H9 (cell line): ENCODE measurements around the gene TMEM208. TPM values are rescaled to one million over a fixed set of nuclear protein-coding genes. Genes with fewer than 3 reads are reported as not detected.

ENCODE experiments used
- DNase-seq: peaks from one replicate; pipeline ENCODE4 v3.0.0-alpha.2; 2017
- H2AFZ ChIP-seq: one replicate; pipeline ENCODE4 v1.6.1; 2013; ENCODE audit warnings: mild to moderate bottlenecking, low read length, control low read depth, moderate library complexity
- H2AK5ac ChIP-seq: 2 replicates; pipeline ENCODE4 v1.6.1; 2013; ENCODE audit warnings: low read length, control low read depth, mixed read lengths; ENCODE audit not compliant: insufficient read length
- H2BK120ac ChIP-seq: one replicate; pipeline ENCODE4 v1.6.1; 2013; ENCODE audit warnings: low read depth, mild to moderate bottlenecking, low read length, control low read depth, inconsistent platforms; ENCODE audit not compliant: poor library complexity, severe bottlenecking
- H2BK12ac ChIP-seq: 2 replicates; pipeline ENCODE4 v1.6.1; 2013; ENCODE audit warnings: low read length, control low read depth, mixed read lengths, low read depth; ENCODE audit not compliant: insufficient read length
- H2BK15ac ChIP-seq: 2 replicates; pipeline ENCODE4 v1.6.1; 2013; ENCODE audit warnings: low read depth, low read length, control low read depth
- H2BK20ac ChIP-seq: one replicate; pipeline ENCODE4 v1.6.1; 2013; ENCODE audit warnings: low read depth, mild to moderate bottlenecking, low read length, control low read depth, inconsistent platforms; ENCODE audit not compliant: poor library complexity, severe bottlenecking
- H2BK5ac ChIP-seq: 2 replicates; pipeline ENCODE4 v1.6.1; 2013; ENCODE audit warnings: low read length, control low read depth, mixed read lengths; ENCODE audit not compliant: insufficient read length
- H3K14ac ChIP-seq: 2 replicates; pipeline ENCODE4 v1.6.1; 2013; ENCODE audit warnings: low read length, control low read depth; ENCODE audit not compliant: insufficient read depth
- H3K18ac ChIP-seq: 2 replicates; pipeline ENCODE4 v1.6.1; 2013; ENCODE audit warnings: low read depth, mild to moderate bottlenecking, mixed read lengths, low read length, control low read depth; ENCODE audit not compliant: insufficient read length
- H3K23ac ChIP-seq: 2 replicates; pipeline ENCODE4 v1.6.1; 2013; ENCODE audit warnings: low read length, control low read depth, mixed read lengths, low read depth; ENCODE audit not compliant: insufficient read length
- H3K23me2 ChIP-seq: 2 replicates; pipeline ENCODE4 v1.6.1; 2013; ENCODE audit warnings: low read depth, mild to moderate bottlenecking, mixed read lengths, low read length, control low read depth; ENCODE audit not compliant: insufficient read length, poor library complexity, severe bottlenecking
- H3K27ac ChIP-seq: 2 replicates; pipeline ENCODE4 v1.5.1; 2013; ENCODE audit warnings: low read length, control low read depth, mixed read lengths, low read depth; ENCODE audit not compliant: insufficient read length
- H3K27me3 ChIP-seq: 2 replicates; pipeline ENCODE4 v1.6.1; 2013; ENCODE audit warnings: low read length, control low read depth, inconsistent platforms; ENCODE audit not compliant: insufficient read depth
- H3K4ac ChIP-seq: 2 replicates; pipeline ENCODE4 v1.6.1; 2013; ENCODE audit warnings: low read depth, mild to moderate bottlenecking, control low read depth, inconsistent platforms, low read length, moderate library complexity
- H3K4me1 ChIP-seq: 2 replicates; pipeline ENCODE4 v1.6.1; 2013; ENCODE audit warnings: low read length, control low read depth, inconsistent platforms; ENCODE audit not compliant: insufficient read depth
- H3K4me2 ChIP-seq: 2 replicates; pipeline ENCODE4 v1.6.1; 2013; ENCODE audit warnings: low read length, control low read depth, mixed read lengths; ENCODE audit not compliant: insufficient read length, insufficient read depth
- H3K56ac ChIP-seq: 2 replicates; pipeline ENCODE4 v1.6.1; 2013; ENCODE audit warnings: low read depth, mild to moderate bottlenecking, mixed read lengths, low read length, control low read depth; ENCODE audit not compliant: insufficient read length
- H3K79me1 ChIP-seq: 2 replicates; pipeline ENCODE4 v1.6.1; 2013; ENCODE audit warnings: low read depth, mild to moderate bottlenecking, moderate library complexity, low read length, control low read depth, inconsistent platforms; ENCODE audit not compliant: insufficient read depth, poor library complexity, severe bottlenecking
- H3K79me2 ChIP-seq: 2 replicates; pipeline ENCODE4 v1.6.1; 2013; ENCODE audit warnings: low read length, control low read depth, inconsistent platforms; ENCODE audit not compliant: insufficient read depth
- H3K9ac ChIP-seq: 2 replicates; pipeline ENCODE4 v1.6.1; 2013; ENCODE audit warnings: low read length, control low read depth, mixed read lengths; ENCODE audit not compliant: insufficient read length; ENCODE audit errors: extremely low read depth
- H3K9me3 ChIP-seq: one replicate; pipeline ENCODE4 v1.6.1; 2013; ENCODE audit warnings: low read depth, low read length, inconsistent platforms; ENCODE audit not compliant: control insufficient read depth
- H3T11ph ChIP-seq: one replicate; pipeline ENCODE4 v1.6.1; 2013; ENCODE audit warnings: mild to moderate bottlenecking, low read length, control low read depth, inconsistent platforms
- H4K20me1 ChIP-seq: one replicate; pipeline ENCODE4 v1.6.1; 2013; ENCODE audit not compliant: control insufficient read depth, insufficient read length, insufficient read depth
- H4K5ac ChIP-seq: 2 replicates; pipeline ENCODE4 v1.6.1; 2013; ENCODE audit warnings: low read depth, mild to moderate bottlenecking, mixed read lengths, low read length, control low read depth; ENCODE audit not compliant: insufficient read length
- H4K8ac ChIP-seq: replicated peaks from 2 replicates; pipeline ENCODE4 v1.6.1; 2013; ENCODE audit warnings: low read length, control low read depth, mixed read lengths, low read depth; ENCODE audit not compliant: insufficient read length
- H4K91ac ChIP-seq: 2 replicates; pipeline ENCODE4 v1.6.1; 2013; ENCODE audit warnings: low read depth, mild to moderate bottlenecking, moderate library complexity, mixed read lengths, low read length, control low read depth; ENCODE audit not compliant: insufficient read length
- H3K27ac Mint-ChIP-seq, 3 experiments: 2 replicates in 2 of 3; 3 replicates in 1 of 3; pipeline ENCODE4 v1.8.0; 2020 to 2021; ENCODE audit warnings: mixed read lengths in 3 of 3, mild to moderate bottlenecking in 1 of 3, moderate library complexity in 1 of 3
- H3K27me3 Mint-ChIP-seq: 2 replicates; pipeline ENCODE4 v1.8.0; 2021; ENCODE audit warnings: low read depth, mild to moderate bottlenecking, moderate library complexity, mixed read lengths
- H3K36me3 Mint-ChIP-seq, 3 experiments: 2 replicates in 2 of 3; 3 replicates in 1 of 3; pipeline ENCODE4 v1.8.0; 2020 to 2021; ENCODE audit warnings: low read depth in 3 of 3, mixed read lengths in 3 of 3; ENCODE audit not compliant: insufficient read depth in 1 of 3
- H3K4me1 Mint-ChIP-seq, 2 experiments: 2 replicates each; pipeline ENCODE4 v1.8.0; 2020; ENCODE audit warnings: mixed read lengths in 2 of 2
- H3K4me3 Mint-ChIP-seq, 2 experiments: 2 replicates in 1 of 2; 3 replicates in 1 of 2; pipeline ENCODE4 v1.8.0; 2020 to 2021; ENCODE audit warnings: mild to moderate bottlenecking in 2 of 2, mixed read lengths in 2 of 2, moderate library complexity in 1 of 2
- H3K9me3 Mint-ChIP-seq, 2 experiments: 2 replicates in 1 of 2; 3 replicates in 1 of 2; pipeline ENCODE4 v1.8.0; 2020; ENCODE audit warnings: mild to moderate bottlenecking in 2 of 2, mixed read lengths in 2 of 2, moderate library complexity in 1 of 2
- CTCF ChIP-seq: fragments of 200-600 bp; sonication (generic); conservative IDR thresholded peaks from 3 replicates; pipeline ENCODE4 v1.8.0; 2021; ENCODE audit warnings: antibody characterized with exemption, mild to moderate bottlenecking
- WGBS: extraction: QIAGEN DNeasy Blood & Tissue Kit; methylation state at CpG from one replicate; pipeline ENCODE4 v1.1.7; 2013; ENCODE audit warnings: missing lambda C conversion rate, low lambda C conversion rate, mixed read lengths; ENCODE audit not compliant: insufficient read length; ENCODE audit errors: extremely low coverage; 5-methylcytosine and 5-hydroxymethylcytosine counted together
- total RNA-seq: library from RNA; stranded (reverse); gene quantifications from 2 replicates; pipeline ENCODE4 v1.2.1, GENCODE V29; 2021

TMEM208 gene
- total RNA-seq, 1 experiment from 2014 or later: 42.6 TPM

GRCh38 chr16:67177743-67178699 is 48.9 kb upstream of the TMEM208 start:
- no peak overlapping the region for H3K4ac ChIP-seq
- H3K79me2 ChIP-seq: no peaks in the 10 kb centered on the region
- peak overlapping the region; percentile 32; the same call in 1 of the 2 replicates for H3K14ac ChIP-seq
- H3K4me3 Mint-ChIP-seq: peak overlapping the region; percentile 54 to 78
- no peak overlapping the region for H4K5ac ChIP-seq
- H3K27ac Mint-ChIP-seq: no peak overlapping the region
- no peak overlapping the region for H4K91ac ChIP-seq
- peak; percentile 97 for DNase-seq
- H2AFZ ChIP-seq: no peak overlapping the region
- no peaks in the 10 kb centered on the region for H3K9me3 ChIP-seq
- no peak overlapping the region for H2BK12ac ChIP-seq
- no peak overlapping the region for H2BK120ac ChIP-seq
- no peak overlapping the region for H2BK5ac ChIP-seq
- peaks cover 0 to 7% (median 6%) of the 10 kb centered on the region in 3 experiments; a peak in 2 of 7 replicates for H3K36me3 Mint-ChIP-seq
- H3K4me2 ChIP-seq: peak overlapping the region; percentile 48
- H3T11ph ChIP-seq: no peak overlapping the region
- no peak overlapping the region for H3K23ac ChIP-seq
- H3K23me2 ChIP-seq: peaks cover 17% of the 10 kb centered on the region
- H3K9me3 Mint-ChIP-seq: no peaks in the 10 kb centered on the region; a peak in 1 of 5 replicates
- H3K4me1 Mint-ChIP-seq: peaks cover 24 to 26% of the 10 kb centered on the region in 2 experiments
- H4K8ac ChIP-seq: no peak overlapping the region
- H2BK20ac ChIP-seq: no peak overlapping the region
- H2AK5ac ChIP-seq: no peak overlapping the region
- H3K9ac ChIP-seq: no peak overlapping the region
- H3K27me3 ChIP-seq: peaks cover 17% of the 10 kb centered on the region; the same call in 1 of the 2 replicates
- H3K4me1 ChIP-seq: peaks cover 2% of the 10 kb centered on the region; the same call in 1 of the 2 replicates
- WGBS: no CpG with 5 or more reads among the region's 73 CpGs
- no peaks in the 10 kb centered on the region for H4K20me1 ChIP-seq
- H2BK15ac ChIP-seq: no peak overlapping the region
- H3K27me3 Mint-ChIP-seq: peaks cover 45% of the 10 kb centered on the region
- no peaks in the 10 kb centered on the region for H3K79me1 ChIP-seq
- peak; percentile 20; the same call in 1 of the 3 replicates for TF ChIP-seq CTCF
- no peak overlapping the region for H3K56ac ChIP-seq
- no peak overlapping the region for H3K27ac ChIP-seq
- H3K18ac ChIP-seq: no peak overlapping the region
